GM12891 (cell line): ENCODE data around the gene SH3TC1.

Source experiments
- POLR2A ChIP-seq: IDR thresholded peaks from 2 replicates; pipeline ENCODE4 v1.6.1; 2011; ENCODE audit warnings: low read depth, low read length, control low read depth
- POLR2AphosphoS5 ChIP-seq: IDR thresholded peaks from 2 replicates; pipeline ENCODE4 v1.6.1; 2011; ENCODE audit warnings: low read depth, low read length, control low read depth
- SPI1 ChIP-seq: IDR thresholded peaks from 2 replicates; pipeline ENCODE4 v1.6.1; 2011; ENCODE audit warnings: low read depth, low read length, control low read depth
- TAF1 ChIP-seq: IDR thresholded peaks from 2 replicates; pipeline ENCODE4 v1.6.1; 2011; ENCODE audit warnings: low read depth, low read length, control low read depth

GRCh38 chr4:8261851-8262535 lies 62.9 kb downstream of the SH3TC1 start:
- TF ChIP-seq POLR2AphosphoS5 = no peak
- no peak for TF ChIP-seq POLR2A
- TF ChIP-seq TAF1 = no peak
- no peak for TF ChIP-seq SPI1
